HG03095 (cell line): ENCODE data around the gene LCE1F.

Experiments used
- ATAC-seq: cut with Tn5 transposase; IDR thresholded peaks from one replicate; pipeline ENCODE4 v1.9.1; 2021; ENCODE audit warnings: moderate library complexity; ENCODE audit not compliant: unreplicated experiment

Gene LCE1F

DNA sequence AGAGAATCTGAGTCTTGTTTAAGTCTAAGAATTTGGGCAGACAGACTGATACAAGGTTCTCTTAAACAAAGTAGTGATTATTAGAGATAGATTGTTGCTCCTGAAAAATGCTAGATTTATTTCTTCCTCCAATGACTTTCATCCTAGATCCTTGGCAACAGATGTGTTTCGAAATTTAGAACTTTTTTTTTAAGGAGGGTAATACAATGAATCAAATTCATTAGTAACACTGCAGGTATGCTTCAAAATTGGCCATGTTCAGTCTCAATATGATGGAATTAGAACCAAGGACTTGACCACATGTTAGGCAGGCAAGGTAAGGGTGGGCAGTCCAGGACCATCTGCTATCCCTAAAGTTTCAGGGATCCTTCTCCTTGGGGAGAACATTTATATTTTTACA, 4.5 kb upstream of the LCE1F start:
- ATAC-seq, result no peak

DNA sequence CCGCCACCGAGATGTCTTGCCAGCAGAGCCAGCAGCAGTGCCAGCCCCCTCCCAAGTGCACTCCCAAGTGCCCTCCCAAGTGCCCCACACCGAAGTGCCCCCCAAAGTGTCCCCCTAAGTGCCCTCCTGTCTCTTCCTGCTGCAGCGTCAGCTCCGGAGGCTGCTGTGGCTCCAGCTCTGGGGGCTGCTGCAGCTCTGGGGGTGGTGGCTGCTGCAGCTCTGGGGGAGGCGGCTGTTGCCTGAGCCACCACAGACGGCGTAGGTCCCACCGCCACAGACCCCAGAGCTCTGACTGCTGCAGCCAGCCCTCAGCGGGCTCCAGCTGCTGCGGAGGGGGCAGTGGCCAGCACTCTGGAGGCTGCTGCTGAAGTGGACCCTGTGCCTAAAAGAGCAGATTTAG, 1.4 kb downstream of the LCE1F start:
- no peak for ATAC-seq

DNA sequence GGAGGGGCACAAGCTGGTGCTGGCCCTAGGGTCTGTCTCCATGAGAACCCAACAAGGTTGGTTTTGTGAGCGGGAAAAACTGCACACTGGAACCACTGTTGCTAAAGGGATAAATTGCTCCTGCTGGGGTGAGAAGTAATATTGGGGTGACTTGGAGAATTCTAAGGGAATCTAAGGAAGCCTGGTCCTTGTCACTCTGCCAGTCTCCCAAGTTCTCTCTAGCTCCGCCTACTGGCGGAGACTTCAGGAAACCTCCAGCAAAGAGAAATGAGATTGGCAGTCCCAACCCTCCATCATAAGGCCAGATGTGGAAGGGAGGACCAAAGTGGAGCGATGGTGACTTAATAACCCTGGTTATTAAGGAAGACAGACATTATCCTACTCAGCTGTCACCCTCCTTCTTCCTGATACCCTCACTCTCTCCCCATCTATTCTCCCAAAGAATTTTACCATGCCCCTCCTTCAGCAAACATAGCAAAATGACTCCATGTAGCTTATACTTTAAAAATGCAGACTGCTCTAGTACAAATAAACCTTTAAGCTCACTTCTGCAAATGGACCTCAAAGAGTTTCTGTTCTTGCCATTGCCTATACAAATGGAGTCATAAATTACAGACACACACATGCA, 2.7 kb downstream of the LCE1F start:
- no peak for ATAC-seq

DNA sequence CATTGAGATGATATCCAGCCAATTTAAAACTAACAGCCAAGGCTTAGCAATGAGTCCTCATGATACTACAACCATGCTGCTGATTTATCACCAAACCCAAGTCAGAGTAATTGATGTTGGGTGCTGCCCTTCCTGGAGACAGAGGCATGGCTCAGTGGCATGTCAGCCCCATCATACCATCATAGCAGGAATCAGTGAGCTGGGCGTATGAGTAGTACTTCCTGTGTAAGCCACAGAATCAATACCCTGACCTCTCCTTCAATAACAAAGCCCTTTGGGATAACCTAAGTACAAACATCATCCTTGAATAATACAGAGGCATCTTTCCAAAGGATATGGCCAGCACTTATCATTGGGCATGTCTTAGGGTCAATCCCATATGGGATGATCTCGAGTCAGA, 8.2 kb downstream of the LCE1F start:
- no peak for ATAC-seq

DNA sequence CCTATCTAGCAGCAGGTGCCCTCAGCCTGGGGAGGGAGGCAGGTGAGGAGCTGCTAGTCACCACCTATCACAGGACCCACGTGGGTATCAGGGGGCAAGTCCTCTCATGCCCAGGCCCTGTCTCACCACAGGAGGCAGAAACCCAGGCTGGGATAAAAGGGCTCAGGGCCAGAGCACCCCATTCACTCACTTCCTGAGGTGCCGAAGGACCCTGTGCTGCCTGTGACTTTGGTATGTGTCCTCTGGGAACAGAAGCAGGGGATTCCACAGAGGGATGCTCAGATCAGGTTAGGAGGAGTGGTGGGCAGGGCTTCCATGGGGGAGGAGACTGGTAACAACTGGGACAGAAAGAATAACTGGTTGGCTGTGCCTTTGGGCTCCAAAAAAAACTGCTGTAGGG, 11.1 kb downstream of the LCE1F start, which contains the start of gene LCE1E:
Gene LCE1E (plus strand): TSS at position 181 of the 400 bp plus-strand sequence. CDS start 1,043 bp downstream, outside the sequence.
- ATAC-seq, result no peak

- ATAC-seq, result no peak
These were observed 20.7 kb downstream of the LCE1F start for GRCh38 chr1:152795686-152796085.

DNA sequence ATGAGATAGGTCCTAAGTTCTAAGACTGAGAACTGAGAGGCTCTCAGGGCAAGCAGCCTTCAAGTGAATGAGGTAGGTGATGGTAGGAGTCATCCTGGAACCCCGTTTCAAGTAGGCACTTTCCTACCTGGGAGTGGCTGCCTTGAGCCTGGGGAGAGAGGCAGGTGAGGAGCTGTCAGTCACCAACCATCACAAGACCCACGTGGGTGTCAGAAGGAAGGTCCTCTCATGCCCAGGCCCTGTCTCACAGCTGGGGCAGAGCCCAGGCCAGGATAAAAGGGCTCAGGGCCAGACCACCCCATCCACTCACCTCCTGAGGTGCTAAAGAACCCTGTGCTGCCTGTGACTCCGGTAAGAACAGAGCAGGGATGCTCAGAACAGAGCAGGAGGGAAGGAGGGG, 21.5 kb downstream of the LCE1F start, which contains the start of gene LCE1D:
Gene LCE1D (plus strand): TSS at position 301 of the 400 bp plus-strand sequence. CDS start 1,074 bp downstream, outside the sequence.
- no peak for ATAC-seq

GRCh38 chr1:152801333-152801732, 26.4 kb downstream of the LCE1F start:
- ATAC-seq, result no peak

GRCh38 chr1:152806576-152806975, 31.6 kb downstream of the LCE1F start, which contains the start of gene LCE1C:
LCE1C (minus strand) TSS chr1:152806651; CDS start chr1:152805478, 1,173 bp downstream.
- no peak for ATAC-seq

GRCh38 chr1:152811050-152811449, 36.1 kb downstream of the LCE1F start:
- no peak for ATAC-seq

GRCh38 chr1:152811671-152812070, 36.7 kb downstream of the LCE1F start, which contains the start of gene LCE1B:
LCE1B (plus strand) TSS chr1:152811971; CDS start chr1:152812447, 476 bp downstream.
- ATAC-seq, result no peak

DNA sequence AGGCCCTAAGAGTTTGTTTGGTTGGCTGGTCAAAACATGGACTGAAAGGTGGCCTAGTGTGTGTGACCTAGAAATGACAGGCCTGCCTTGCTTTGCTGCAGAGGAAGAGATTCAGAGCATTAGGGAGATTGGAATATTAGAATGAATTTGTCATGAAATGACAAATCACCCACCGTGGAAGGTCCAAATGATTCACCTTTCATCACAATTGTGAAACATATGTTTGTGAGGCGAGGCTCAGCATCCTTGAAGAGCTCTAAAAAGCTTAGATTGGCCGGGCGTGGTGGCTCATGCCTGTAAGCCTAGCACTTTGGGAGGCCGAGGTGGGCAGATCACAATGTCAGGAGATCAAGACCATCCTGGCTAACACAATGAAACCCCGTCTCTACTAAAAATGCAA, 42.4 kb downstream of the LCE1F start:
- no peak for ATAC-seq

GRCh38 chr1:152823294-152823693, 48.4 kb downstream of the LCE1F start:
- no peak for ATAC-seq

DNA sequence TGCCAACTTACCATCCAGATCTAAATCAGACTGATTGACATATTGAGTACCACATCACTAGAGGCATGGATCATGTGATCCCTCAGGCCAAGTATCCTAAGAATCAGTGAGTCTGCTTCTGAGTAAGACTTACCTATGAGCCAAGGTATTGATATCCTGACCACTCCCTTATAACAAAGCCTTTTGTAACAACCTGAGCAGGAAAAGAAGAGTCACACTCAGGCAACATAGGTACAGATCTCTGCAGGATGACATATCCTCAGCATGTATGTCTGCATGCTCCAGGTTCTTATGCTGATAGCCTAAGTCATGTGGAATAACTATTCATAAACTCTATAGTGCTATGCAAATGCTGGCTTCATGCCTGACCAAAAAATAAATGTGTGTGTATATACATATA, 50.0 kb downstream of the LCE1F start:
- no peak for ATAC-seq
